A673 (cell line): ENCODE measurements around the gene MRPL54.

ENCODE experiments used
- EZH2 ChIP-seq: fragments of 200-600 bp; sonication (generic); IDR thresholded peaks from 2 replicates; pipeline ENCODE4 v1.6.1; 2017; ENCODE audit warnings: borderline replicate concordance, low read depth, mild to moderate bottlenecking, mixed read lengths, antibody characterized with exemption, low read length; ENCODE audit not compliant: poor library complexity, severe bottlenecking
- TF ChIP-seq, protein P1 (sequence below): fragments of 300-800, 200-600 bp; sonication (generic); conservative IDR thresholded peaks from 2 replicates; pipeline ENCODE4 v1.5.1; 2017; ENCODE audit warnings: low read depth, mild to moderate bottlenecking, antibody characterized with exemption, low read length, moderate library complexity, mixed read lengths

DNA sequence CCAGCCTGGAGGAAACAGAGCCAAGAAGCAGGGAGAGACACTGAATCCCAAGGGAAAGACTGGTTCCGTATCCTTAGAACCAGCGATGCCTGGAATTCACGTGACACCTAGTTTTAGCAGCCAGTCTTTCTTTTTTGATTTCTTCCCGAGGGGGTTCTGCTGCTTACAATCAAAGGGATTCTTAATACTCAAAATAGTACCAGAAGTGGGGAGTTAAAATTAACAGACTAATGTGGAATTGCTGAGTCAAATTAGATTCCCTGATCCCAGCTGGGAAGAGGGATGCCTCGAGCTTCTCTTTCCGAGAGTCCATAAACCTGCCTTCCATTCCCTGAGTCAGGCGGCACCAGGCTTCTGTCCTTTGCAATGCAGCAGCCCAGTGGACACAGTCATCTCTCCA, 28.5 kb downstream of the MRPL54 start:
- TF ChIP-seq, protein P1, sequence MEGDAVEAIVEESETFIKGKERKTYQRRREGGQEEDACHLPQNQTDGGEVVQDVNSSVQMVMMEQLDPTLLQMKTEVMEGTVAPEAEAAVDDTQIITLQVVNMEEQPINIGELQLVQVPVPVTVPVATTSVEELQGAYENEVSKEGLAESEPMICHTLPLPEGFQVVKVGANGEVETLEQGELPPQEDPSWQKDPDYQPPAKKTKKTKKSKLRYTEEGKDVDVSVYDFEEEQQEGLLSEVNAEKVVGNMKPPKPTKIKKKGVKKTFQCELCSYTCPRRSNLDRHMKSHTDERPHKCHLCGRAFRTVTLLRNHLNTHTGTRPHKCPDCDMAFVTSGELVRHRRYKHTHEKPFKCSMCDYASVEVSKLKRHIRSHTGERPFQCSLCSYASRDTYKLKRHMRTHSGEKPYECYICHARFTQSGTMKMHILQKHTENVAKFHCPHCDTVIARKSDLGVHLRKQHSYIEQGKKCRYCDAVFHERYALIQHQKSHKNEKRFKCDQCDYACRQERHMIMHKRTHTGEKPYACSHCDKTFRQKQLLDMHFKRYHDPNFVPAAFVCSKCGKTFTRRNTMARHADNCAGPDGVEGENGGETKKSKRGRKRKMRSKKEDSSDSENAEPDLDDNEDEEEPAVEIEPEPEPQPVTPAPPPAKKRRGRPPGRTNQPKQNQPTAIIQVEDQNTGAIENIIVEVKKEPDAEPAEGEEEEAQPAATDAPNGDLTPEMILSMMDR: no peak
- no peak for TF ChIP-seq EZH2
